ENCODE measurements around the gene GPBAR1.
"Not testable (repeated sequence)": the region's sequence is repeated elsewhere in the genome, so short reads cannot be mapped to it uniquely, and the experiment has no call there.

Gene GPBAR1

DNA sequence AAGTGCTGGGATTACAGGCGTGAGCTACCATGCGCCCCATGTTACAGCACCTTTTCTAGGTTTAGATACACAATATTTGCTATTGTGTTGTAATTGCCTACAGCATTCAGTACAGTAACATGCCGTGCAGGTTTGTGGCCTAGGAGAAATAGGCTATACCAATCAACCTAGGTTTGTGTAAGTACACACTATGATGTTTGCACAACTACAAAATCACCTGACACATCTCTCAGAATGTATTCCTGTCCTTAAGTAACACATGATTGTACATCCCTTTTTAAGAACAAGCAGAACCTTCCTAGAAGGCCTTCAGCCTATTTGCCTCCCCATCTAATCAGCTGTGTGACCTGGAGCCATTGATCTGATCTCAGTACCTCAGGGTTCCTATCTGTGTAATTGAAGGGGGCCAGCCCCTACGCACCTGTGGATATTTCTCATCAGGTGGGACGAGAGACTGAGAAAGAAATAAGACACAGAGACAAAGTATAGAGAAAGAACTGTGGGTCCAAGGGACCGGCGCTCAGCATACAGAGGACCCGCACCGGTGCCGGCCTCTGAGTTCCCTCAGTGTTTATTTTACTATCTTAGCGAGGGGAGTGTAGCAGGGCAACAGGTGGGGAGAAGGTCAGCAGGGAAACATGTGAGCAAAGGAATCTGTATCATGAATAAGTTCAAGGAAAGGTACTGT, 50.2 kb downstream of the GPBAR1 start:
- DNase-seq (ENCODE audit: low read depth): no peak

DNA sequence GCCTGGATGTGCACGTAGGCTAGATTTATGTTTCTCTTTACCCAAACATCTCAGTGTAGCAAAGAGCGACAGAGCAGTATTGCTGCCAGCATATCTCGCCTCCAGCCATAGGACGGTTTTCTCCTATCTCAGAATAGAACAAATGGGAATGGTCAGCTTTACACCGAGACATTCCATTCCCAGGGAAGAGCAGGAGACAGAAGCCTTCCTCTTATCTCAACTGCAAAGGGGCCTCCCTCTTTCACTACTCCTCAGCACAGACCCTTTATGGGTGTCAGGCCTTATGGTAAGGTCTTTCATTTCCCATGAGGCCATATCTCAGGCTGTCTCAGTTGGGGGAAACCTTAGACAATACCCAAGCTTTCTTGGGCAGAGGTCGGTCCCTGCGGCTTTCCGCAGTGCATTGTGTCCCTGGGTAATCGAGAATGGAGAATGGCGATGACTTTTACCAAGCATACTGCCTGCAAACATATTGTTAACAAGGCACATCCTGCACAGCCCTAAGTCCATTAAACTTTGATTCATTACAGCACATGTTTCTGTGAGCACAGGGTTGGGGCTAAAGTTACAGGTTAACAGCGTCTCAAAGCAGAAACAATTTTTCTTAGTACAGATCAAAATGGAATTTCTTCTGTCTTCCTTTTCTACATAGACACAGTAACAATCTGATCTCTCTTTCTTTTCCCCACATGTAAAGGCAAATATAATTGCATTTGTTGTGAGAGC, 50.9 kb downstream of the GPBAR1 start:
- not testable (repeated sequence) for DNase-seq (ENCODE audit: low read depth)

GRCh38 chr2:218312267-218312756, 51.5 kb downstream of the GPBAR1 start:
- no peak for DNase-seq (ENCODE audit: low read depth)

DNA sequence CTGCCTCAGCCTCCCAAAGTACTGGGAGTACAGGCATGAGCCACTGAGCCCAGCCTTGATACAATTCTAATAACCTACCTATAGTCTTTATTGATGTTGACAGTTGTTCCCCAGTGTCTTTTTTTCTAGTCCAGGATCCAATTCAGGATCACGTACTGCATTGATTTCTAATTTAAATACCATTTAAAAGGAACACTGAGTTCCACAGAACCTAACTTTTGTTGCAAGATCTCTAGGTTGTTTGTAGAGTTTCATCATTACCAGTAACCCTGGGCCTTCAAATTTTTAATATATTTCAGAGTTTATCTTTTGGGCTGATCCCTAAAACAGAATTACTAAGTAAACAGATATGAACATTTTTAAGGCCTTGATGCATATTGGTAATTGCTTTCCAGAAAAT, 52.5 kb downstream of the GPBAR1 start:
- no peak for DNase-seq (ENCODE audit: low read depth)
